Hepatocyte (in vitro differentiated cells): ENCODE results near the gene PLK5. TPM values are rescaled to one million over a fixed set of nuclear protein-coding genes. Genes with fewer than 3 reads are reported as not detected.

Experiments
- DNase-seq: peaks from one replicate; pipeline ENCODE4 v3.0.0-alpha.2; 2016; ENCODE audit warnings: low spot score
- H2AFZ ChIP-seq: fragments of 200-600 bp; sonication (generic); 2 replicates; pipeline ENCODE4 v1.6.0; 2016; ENCODE audit warnings: antibody characterized with exemption, mild to moderate bottlenecking
- H3K27ac ChIP-seq: fragments of 200-600 bp; sonication (generic); 2 replicates; pipeline ENCODE4 v1.5.1; 2016; ENCODE audit warnings: mild to moderate bottlenecking
- H3K27me3 ChIP-seq: fragments of 200-600 bp; sonication (generic); 2 replicates; pipeline ENCODE4 v1.6.1; 2016
- H3K36me3 ChIP-seq: fragments of 200-600 bp; sonication (generic); replicated peaks from 2 replicates; pipeline ENCODE4 v1.5.1; 2016; ENCODE audit warnings: low read depth; ENCODE audit not compliant: insufficient read depth
- H3K4me1 ChIP-seq: fragments of 200-600 bp; sonication (generic); 2 replicates; pipeline ENCODE4 v1.5.1; 2016; ENCODE audit warnings: mild to moderate bottlenecking, moderate library complexity; ENCODE audit not compliant: insufficient read depth
- H3K4me2 ChIP-seq: fragments of 200-600 bp; sonication (generic); 2 replicates; pipeline ENCODE4 v1.6.0; 2016
- H3K4me3 ChIP-seq: fragments of 200-600 bp; sonication (generic); 2 replicates; pipeline ENCODE4 v1.5.1; 2016; ENCODE audit warnings: mild to moderate bottlenecking
- H3K79me2 ChIP-seq: fragments of 200-600 bp; sonication (generic); 2 replicates; pipeline ENCODE4 v1.6.0; 2017; ENCODE audit warnings: mild to moderate bottlenecking
- H3K9me2 ChIP-seq: fragments of 200-600 bp; sonication (generic); replicated peaks from 2 replicates; pipeline ENCODE4 v1.6.0; 2017; ENCODE audit warnings: mild to moderate bottlenecking; ENCODE audit not compliant: insufficient read depth
- H3K9me3 ChIP-seq: fragments of 200-600 bp; sonication (generic); 2 replicates; pipeline ENCODE4 v1.5.1; 2016; ENCODE audit warnings: low read depth, mild to moderate bottlenecking
- H4K20me1 ChIP-seq: fragments of 200-600 bp; sonication (generic); 2 replicates; pipeline ENCODE4 v1.6.0; 2016; ENCODE audit warnings: mild to moderate bottlenecking; ENCODE audit not compliant: insufficient read depth, poor library complexity, severe bottlenecking
- CTCF ChIP-seq: fragments of 200-600 bp; sonication (generic); IDR thresholded peaks from 2 replicates; pipeline ENCODE4 v1.5.1; 2016; ENCODE audit warnings: antibody characterized with exemption, mild to moderate bottlenecking; ENCODE audit not compliant: poor library complexity
- EZH2 ChIP-seq: fragments of 200-600 bp; sonication (generic); IDR thresholded peaks from 2 replicates; pipeline ENCODE4 v1.6.1; 2016; ENCODE audit warnings: antibody characterized with exemption, mild to moderate bottlenecking, borderline replicate concordance
- EZH2phosphoT487 ChIP-seq: fragments of 200-600 bp; sonication (generic); IDR thresholded peaks from one replicate; pipeline ENCODE4 v1.6.1; 2018; ENCODE audit warnings: antibody characterized with exemption, mild to moderate bottlenecking, low read depth, moderate library complexity; ENCODE audit not compliant: unreplicated experiment, severe bottlenecking
- WGBS: methylation state at CpG from one replicate; pipeline ENCODE4 v1.1.6; 2016; ENCODE audit warnings: low lambda C conversion rate; ENCODE audit errors: missing lambda C conversion rate; 5-methylcytosine and 5-hydroxymethylcytosine counted together
- polyA plus RNA-seq: library from polyadenylated mRNA; unstranded; fragments of >200 nt; fragmentation: Nextera tagmentation; extraction: Ambion mirVana; gene quantifications from 2 replicates; pipeline ENCODE4 v1.2.1, GENCODE V29; 2016
- total RNA-seq: library from RNA; depleted of rRNA; stranded (reverse); fragments of >200 nt; gene quantifications from 2 replicates; pipeline ENCODE4 v1.2.3, GENCODE V29; 2014

The PLK5 gene
- total and polyA plus RNA-seq, 2 experiments from 2014 or later: 0.53 TPM; not detected in 1

- H3K36me3 ChIP-seq: no peaks in the 10 kb centered on the region
- no peaks in the 10 kb centered on the region for H3K4me1 ChIP-seq
- 87% methylated on average over 16 of the region's 17 CpGs for WGBS
- H3K27ac ChIP-seq: no peak overlapping the region
- no peak overlapping the region for H2AFZ ChIP-seq
- no peaks in the 10 kb centered on the region for H3K9me2 ChIP-seq
- no peak overlapping the region for H3K4me3 ChIP-seq
- TF ChIP-seq EZH2phosphoT487 (no peak), CTCF (no peak), EZH2 (no peak)
- H3K9me3 ChIP-seq: no peaks in the 10 kb centered on the region
- peaks cover 22% of the 10 kb centered on the region for H3K27me3 ChIP-seq
- no peak overlapping the region for H3K4me2 ChIP-seq
- H4K20me1 ChIP-seq: no peaks in the 10 kb centered on the region
- no peaks in the 10 kb centered on the region for H3K79me2 ChIP-seq
- DNase-seq: no peak
These were observed 3.6 kb upstream of the PLK5 start for GRCh38 chr19:1520203-1520780.

- Histone ChIP-seq H3K4me2 (no peak overlapping the region), H2AFZ (no peak overlapping the region), H3K36me3 (no peaks in the 10 kb centered on the region), H3K4me3 (no peak overlapping the region), H3K9me3 (no peaks in the 10 kb centered on the region), H3K27me3 (peaks cover 28% of the 10 kb centered on the region), H3K79me2 (no peaks in the 10 kb centered on the region), H3K9me2 (no peaks in the 10 kb centered on the region), H3K4me1 (no peaks in the 10 kb centered on the region), H3K27ac (no peak overlapping the region), H4K20me1 (no peaks in the 10 kb centered on the region)
- DNase-seq: no peak
- TF ChIP-seq EZH2 (no peak), EZH2phosphoT487 (no peak), CTCF (no peak)
- 87% methylated on average over 10 of the region's 14 CpGs for WGBS
These were observed 2.2 kb upstream of the PLK5 start for GRCh38 chr19:1521636-1522035.

GRCh38 chr19:1522061-1522460, 1.8 kb upstream of the PLK5 start:
- H3K4me2 ChIP-seq: no peak overlapping the region
- DNase-seq: no peak
- H3K36me3 ChIP-seq: no peaks in the 10 kb centered on the region
- H3K79me2 ChIP-seq: no peaks in the 10 kb centered on the region
- no peak overlapping the region for H3K4me3 ChIP-seq
- no peak overlapping the region for H2AFZ ChIP-seq
- no peaks in the 10 kb centered on the region for H3K9me3 ChIP-seq
- H3K9me2 ChIP-seq: no peaks in the 10 kb centered on the region
- peaks cover 28% of the 10 kb centered on the region for H3K27me3 ChIP-seq
- no peaks in the 10 kb centered on the region for H3K4me1 ChIP-seq
- H4K20me1 ChIP-seq: no peaks in the 10 kb centered on the region
- 76% methylated on average over 10 of the region's 10 CpGs for WGBS
- TF ChIP-seq EZH2phosphoT487: no peak
- TF ChIP-seq EZH2: no peak
- TF ChIP-seq CTCF: no peak
- H3K27ac ChIP-seq: no peak overlapping the region

GRCh38 chr19:1522838-1523237, 1.0 kb upstream of the PLK5 start:
- peaks cover 28% of the 10 kb centered on the region for H3K27me3 ChIP-seq

More at GRCh38 chr19:1522838-1523237, 1.0 kb upstream of the PLK5 start:
- Histone ChIP-seq H3K4me1 (no peaks in the 10 kb centered on the region), H3K79me2 (no peaks in the 10 kb centered on the region), H2AFZ (no peak overlapping the region), H3K9me3 (no peaks in the 10 kb centered on the region), H3K9me2 (no peaks in the 10 kb centered on the region), H3K27ac (no peak overlapping the region), H4K20me1 (no peaks in the 10 kb centered on the region), H3K36me3 (no peaks in the 10 kb centered on the region), H3K4me3 (no peak overlapping the region), H3K4me2 (no peak overlapping the region)
- TF ChIP-seq EZH2 (no peak), CTCF (no peak), EZH2phosphoT487 (no peak)
- DNase-seq: no peak
- 75% methylated on average over 18 of the region's 18 CpGs for WGBS
